Activated CD4-positive, alpha-beta memory T cell treated with anti-CD3 and anti-CD28 coated beads for 36 hours (primary cell): ENCODE results near the gene GDPD4. TPM values are rescaled to one million over a fixed set of nuclear protein-coding genes. Genes with fewer than 3 reads are reported as not detected.

Experiments used
- CTCF ChIA-PET: fragments of 350-600 bp; sonication (Branson Sonifier 250); formaldehyde crosslinking; loops from one replicate; lab custom pipeline; 2021; ENCODE audit warnings: antibody characterized with exemption, inconsistent platforms; lab: Charles Lee
- POLR2A ChIA-PET: fragments of 350-600 bp; sonication (Branson Sonifier 250); formaldehyde crosslinking; loops from one replicate; lab custom pipeline; 2021; ENCODE audit warnings: antibody characterized with exemption; lab: Charles Lee
- DNase-seq: peaks from one replicate; pipeline ENCODE4 v3.0.0-alpha.2; 2020
- H3K27ac Mint-ChIP-seq: one replicate; pipeline ENCODE4 v1.8.0; 2021; ENCODE audit warnings: mixed read lengths
- H3K27me3 Mint-ChIP-seq: one replicate; pipeline ENCODE4 v1.8.0; 2021; ENCODE audit warnings: mixed read lengths
- H3K36me3 Mint-ChIP-seq: one replicate; pipeline ENCODE4 v1.8.0; 2021; ENCODE audit warnings: mixed read lengths
- H3K4me1 Mint-ChIP-seq: one replicate; pipeline ENCODE4 v1.8.0; 2021; ENCODE audit warnings: low read depth, mixed read lengths
- H3K4me3 Mint-ChIP-seq: one replicate; pipeline ENCODE4 v1.8.0; 2021; ENCODE audit warnings: mild to moderate bottlenecking, mixed read lengths
- H3K9me3 Mint-ChIP-seq: one replicate; pipeline ENCODE4 v1.8.0; 2021; ENCODE audit warnings: mixed read lengths
- intact Hi-C: fragments of 100-400 bp; cut with micrococcal nuclease; formaldehyde crosslinking; loops from one replicate; pipeline ENCODE4 v1.15.1; 2023
- total RNA-seq, 2 experiments: library from RNA; stranded (reverse); gene quantifications; one replicate each; pipeline ENCODE4 v1.2.3, GENCODE V29; 2021

The GDPD4 gene
- not detected for total RNA-seq

- H3K4me1 Mint-ChIP-seq, result peaks cover 5% of the 10 kb centered on the region
- no peak within 1 kb of the TSS for H3K27ac Mint-ChIP-seq
- ChIA-PET POLR2A (no interaction called here), CTCF (no interaction called here)
- DNase-seq, result no peak
- intact Hi-C loops, result no loop called here
- no peaks in the 10 kb centered on the region for H3K36me3 Mint-ChIP-seq
- H3K4me3 Mint-ChIP-seq, result no peak within 1 kb of the TSS
- H3K27me3 Mint-ChIP-seq, result no peaks in the 10 kb centered on the region
- no peaks in the 10 kb centered on the region for H3K9me3 Mint-ChIP-seq
These were observed at the start of gene GDPD4 for GRCh38 chr11:77301510-77301909. TSS of gene GDPD4 (minus strand) at chr11:77301686. CDS start at chr11:77285137, 16,549 bp downstream.

- no peaks in the 10 kb centered on the region for H3K9me3 Mint-ChIP-seq
- CTCF ChIA-PET, result no interaction called here
These were observed 46.5 kb upstream of the GDPD4 start for GRCh38 chr11:77347948-77348347.

GRCh38 chr11:77346906-77347603 lies 45.6 kb upstream of the GDPD4 start:
- H3K4me3 Mint-ChIP-seq, result no peak overlapping the region
- POLR2A ChIA-PET, result no interaction called here

More at GRCh38 chr11:77347948-77348347, 46.5 kb upstream of the GDPD4 start:
- POLR2A ChIA-PET, result no interaction called here
- Mint-ChIP-seq H3K36me3 (peaks cover 3% of the 10 kb centered on the region), H3K4me3 (no peak overlapping the region), H3K27ac (no peak overlapping the region), H3K4me1 (no peaks in the 10 kb centered on the region), H3K27me3 (no peaks in the 10 kb centered on the region)
- DNase-seq, result no peak
- intact Hi-C loops, result no loop called here

GRCh38 chr11:77345621-77346020 lies 44.1 kb upstream of the GDPD4 start:
- no peaks in the 10 kb centered on the region for H3K4me1 Mint-ChIP-seq
- no peaks in the 10 kb centered on the region for H3K9me3 Mint-ChIP-seq
- no peak for DNase-seq
- peaks cover 9% of the 10 kb centered on the region for H3K36me3 Mint-ChIP-seq
- CTCF ChIA-PET, result no interaction called here
- H3K4me3 Mint-ChIP-seq, result no peak overlapping the region
- no peak overlapping the region for H3K27ac Mint-ChIP-seq
- POLR2A ChIA-PET, result no interaction called here
- no peaks in the 10 kb centered on the region for H3K27me3 Mint-ChIP-seq
- intact Hi-C loops, result no loop called here

More at GRCh38 chr11:77346906-77347603, 45.6 kb upstream of the GDPD4 start:
- Mint-ChIP-seq H3K9me3 (no peaks in the 10 kb centered on the region), H3K27ac (no peak overlapping the region), H3K27me3 (no peaks in the 10 kb centered on the region), H3K36me3 (peaks cover 3% of the 10 kb centered on the region), H3K4me1 (no peaks in the 10 kb centered on the region)
- CTCF ChIA-PET, result no interaction called here
- DNase-seq, result no peak
- intact Hi-C loops, result no loop called here

GRCh38 chr11:77340501-77340900 lies 39.0 kb upstream of the GDPD4 start:
- Mint-ChIP-seq H3K4me1 (no peaks in the 10 kb centered on the region), H3K36me3 (peaks cover 10% of the 10 kb centered on the region), H3K9me3 (no peaks in the 10 kb centered on the region), H3K4me3 (no peak overlapping the region), H3K27ac (no peak overlapping the region), H3K27me3 (no peaks in the 10 kb centered on the region)
- ChIA-PET CTCF (no interaction called here), POLR2A (no interaction called here)
- no peak for DNase-seq
- intact Hi-C loops, result no loop called here

GRCh38 chr11:77332259-77332658 lies 30.8 kb upstream of the GDPD4 start:
- POLR2A ChIA-PET, result no interaction called here
- CTCF ChIA-PET, result interaction anchor here (1.7 kb wide), 1 partner anchor 216 kb away, joined by 3 read pairs; no protein-coding TSS in a partner anchor

GRCh38 chr11:77325159-77325558 lies 23.7 kb upstream of the GDPD4 start:
- peaks cover 30% of the 10 kb centered on the region for H3K36me3 Mint-ChIP-seq
- ChIA-PET CTCF (interaction anchor here (1.1 kb wide), 1 partner anchor 224 kb away, joined by 3 read pairs; no protein-coding TSS in a partner anchor), POLR2A (no interaction called here)
- no peak overlapping the region for H3K4me3 Mint-ChIP-seq
- H3K27ac Mint-ChIP-seq, result no peak overlapping the region
- H3K4me1 Mint-ChIP-seq, result no peaks in the 10 kb centered on the region
- no peaks in the 10 kb centered on the region for H3K9me3 Mint-ChIP-seq
- intact Hi-C loops, result no loop called here
- no peak for DNase-seq
- no peaks in the 10 kb centered on the region for H3K27me3 Mint-ChIP-seq

More at GRCh38 chr11:77332259-77332658, 30.8 kb upstream of the GDPD4 start:
- Mint-ChIP-seq H3K27me3 (no peaks in the 10 kb centered on the region), H3K36me3 (peaks cover 32% of the 10 kb centered on the region), H3K9me3 (peaks cover 3% of the 10 kb centered on the region), H3K27ac (no peak overlapping the region), H3K4me3 (no peak overlapping the region), H3K4me1 (no peaks in the 10 kb centered on the region)
- no peak for DNase-seq
- intact Hi-C loops, result no loop called here

- Mint-ChIP-seq H3K9me3 (no peaks in the 10 kb centered on the region), H3K36me3 (peaks cover 29% of the 10 kb centered on the region), H3K4me1 (no peaks in the 10 kb centered on the region), H3K27me3 (no peaks in the 10 kb centered on the region), H3K4me3 (no peak overlapping the region), H3K27ac (no peak overlapping the region)
- ChIA-PET CTCF (interaction anchor here (1.1 kb wide), 1 partner anchor 224 kb away, joined by 3 read pairs; no protein-coding TSS in a partner anchor), POLR2A (no interaction called here)
- DNase-seq, result no peak
- intact Hi-C loops, result no loop called here
These were observed 23.0 kb upstream of the GDPD4 start for GRCh38 chr11:77324508-77324907.

- Mint-ChIP-seq H3K27ac (no peak overlapping the region), H3K36me3 (peaks cover 20% of the 10 kb centered on the region), H3K9me3 (no peaks in the 10 kb centered on the region), H3K4me3 (no peak overlapping the region), H3K4me1 (no peaks in the 10 kb centered on the region), H3K27me3 (no peaks in the 10 kb centered on the region)
- intact Hi-C loops, result no loop called here
- ChIA-PET POLR2A (no interaction called here), CTCF (no interaction called here)
- no peak for DNase-seq
These were observed 21.6 kb upstream of the GDPD4 start for GRCh38 chr11:77322926-77323590.

- DNase-seq, result no peak
- CTCF ChIA-PET, result no interaction called here
- H3K36me3 Mint-ChIP-seq, result peaks cover 16% of the 10 kb centered on the region
- H3K9me3 Mint-ChIP-seq, result no peaks in the 10 kb centered on the region
- intact Hi-C loops, result no loop called here
- no peak overlapping the region for H3K4me3 Mint-ChIP-seq
- H3K4me1 Mint-ChIP-seq, result no peaks in the 10 kb centered on the region
- no peaks in the 10 kb centered on the region for H3K27me3 Mint-ChIP-seq
- no peak overlapping the region for H3K27ac Mint-ChIP-seq
- POLR2A ChIA-PET, result interaction anchor here (0.6 kb wide), 1 partner anchor 275 kb away, joined by 4 read pairs; no protein-coding TSS in a partner anchor
These were observed 21.0 kb upstream of the GDPD4 start for GRCh38 chr11:77322506-77322905.

- peaks cover 5% of the 10 kb centered on the region for H3K36me3 Mint-ChIP-seq
- CTCF ChIA-PET, result interaction anchor here (1.0 kb wide), 1 partner anchor 193 kb away, joined by 3 read pairs; no protein-coding TSS in a partner anchor
- POLR2A ChIA-PET, result no interaction called here
- H3K27me3 Mint-ChIP-seq, result no peaks in the 10 kb centered on the region
- no peaks in the 10 kb centered on the region for H3K4me1 Mint-ChIP-seq
- no peak for DNase-seq
- H3K27ac Mint-ChIP-seq, result no peak overlapping the region
- no peaks in the 10 kb centered on the region for H3K9me3 Mint-ChIP-seq
- no peak overlapping the region for H3K4me3 Mint-ChIP-seq
- intact Hi-C loops, result no loop called here
These were observed 18.9 kb upstream of the GDPD4 start for GRCh38 chr11:77320351-77320750.

- no peak overlapping the region for H3K27ac Mint-ChIP-seq
- no peaks in the 10 kb centered on the region for H3K9me3 Mint-ChIP-seq
- intact Hi-C loops, result no loop called here
- H3K36me3 Mint-ChIP-seq, result peaks cover 5% of the 10 kb centered on the region
- H3K4me3 Mint-ChIP-seq, result no peak overlapping the region
- no peaks in the 10 kb centered on the region for H3K4me1 Mint-ChIP-seq
- CTCF ChIA-PET, result no interaction called here
- H3K27me3 Mint-ChIP-seq, result peaks cover 1% of the 10 kb centered on the region
- DNase-seq, result no peak
- POLR2A ChIA-PET, result no interaction called here
These were observed 17.1 kb upstream of the GDPD4 start for GRCh38 chr11:77318600-77318999.
